Measurements from ENCODE around the gene SFSWAP. TPM values are rescaled to one million over a fixed set of nuclear protein-coding genes. Genes with fewer than 3 reads are reported as not detected.

The SFSWAP gene
- total RNA-seq, 2 experiments from 2014 or later = 65.5 to 67.8 TPM

DNA sequence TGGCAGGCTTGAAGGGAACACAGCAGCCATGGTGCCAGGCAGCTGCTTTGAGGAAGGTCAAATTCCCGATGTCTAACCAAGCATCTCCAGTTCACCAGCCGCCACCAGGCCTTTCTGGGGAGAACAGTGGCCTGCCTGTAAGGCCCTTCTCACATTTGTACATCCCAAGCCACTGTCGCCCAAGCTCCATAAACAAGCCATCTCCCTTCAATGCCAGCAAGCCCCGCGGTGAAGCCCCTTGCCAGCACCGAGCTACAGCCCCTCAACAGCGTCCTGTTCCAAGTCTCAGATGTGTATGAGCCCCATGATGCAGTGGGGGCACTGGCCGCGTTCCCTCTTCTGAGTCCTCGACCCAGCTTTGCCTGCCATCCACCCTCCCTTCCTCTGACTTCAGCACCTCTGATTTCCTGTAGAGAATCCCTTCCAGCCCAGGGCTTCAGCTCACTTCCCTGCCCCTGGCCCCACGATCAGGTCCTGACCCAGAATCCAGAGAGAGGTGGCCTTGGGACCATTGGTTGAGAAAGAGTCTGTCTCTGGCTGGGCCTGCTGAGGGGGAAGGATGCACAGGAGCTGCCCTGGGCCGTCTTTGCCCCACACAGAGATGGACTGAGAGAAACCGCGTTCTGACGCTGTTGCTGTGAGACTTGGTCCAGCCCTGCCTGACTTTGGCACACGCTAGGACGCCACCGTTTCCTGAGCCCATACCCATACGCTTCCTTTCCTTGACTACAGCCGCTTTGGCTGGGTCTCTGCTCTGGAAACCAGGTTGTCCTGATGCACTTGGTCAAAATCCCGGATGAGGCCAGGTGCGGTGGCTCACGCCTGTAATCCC lies 115.4 kb downstream of the SFSWAP start:
- Mint-ChIP-seq H3K36me3 (no peaks in the 10 kb centered on the region), H3K27me3 (peaks cover 33% of the 10 kb centered on the region), H3K27ac (no peak overlapping the region), H3K4me3 (no peak overlapping the region), H3K4me1 (peaks cover 1% of the 10 kb centered on the region), H3K9me3 (no peaks in the 10 kb centered on the region)
- DNase-seq (no peak), ATAC-seq (ENCODE audit: low read depth) (no peak)
- POLR2A ChIA-PET = no interaction called here

DNA sequence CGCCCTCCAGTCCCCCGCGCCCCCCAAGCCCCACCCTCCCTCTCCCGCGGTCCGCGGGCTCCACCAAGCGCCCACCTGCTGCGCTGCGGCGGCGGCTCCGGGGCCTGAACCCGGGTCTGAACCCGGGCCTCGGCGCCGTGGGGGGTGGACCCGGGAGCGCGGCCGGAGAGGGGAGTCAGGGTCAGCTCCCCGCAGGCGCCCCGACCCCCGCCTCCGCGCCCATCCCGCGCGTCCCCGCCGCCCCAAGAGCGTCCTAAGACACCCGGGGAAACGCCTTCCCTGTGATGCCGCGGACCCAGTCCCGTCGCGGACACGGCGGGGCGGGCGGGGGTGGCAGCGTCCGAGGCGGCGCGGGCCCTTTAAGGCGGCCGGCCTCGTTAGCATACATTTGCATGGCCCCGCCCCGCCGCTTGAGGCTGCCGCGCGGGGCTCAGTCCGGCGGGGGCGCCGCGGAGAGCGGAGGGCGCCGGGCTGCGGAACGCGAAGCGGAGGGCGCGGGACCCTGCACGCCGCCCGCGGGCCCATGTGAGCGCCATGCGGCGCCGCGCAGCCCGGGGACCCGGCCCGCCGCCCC lies 117.2 kb downstream of the SFSWAP start, which contains the start of gene MMP17:
TSS of gene MMP17 (plus strand) at position 433 of the 574 bp plus-strand sequence. CDS start at position 535, 102 bp downstream.
- Mint-ChIP-seq H3K27me3 (peaks cover 43% of the 10 kb centered on the region), H3K4me1 (peaks cover 1% of the 10 kb centered on the region), H3K27ac (no peak within 1 kb of the TSS), H3K4me3 (peak within 1 kb of the TSS; percentile 65), H3K36me3 (no peaks in the 10 kb centered on the region), H3K9me3 (no peaks in the 10 kb centered on the region)
- ATAC-seq (ENCODE audit: low read depth) = peak; percentile 55
- POLR2A ChIA-PET = no interaction called here
- DNase-seq = peak; percentile 62

- peaks cover 1% of the 10 kb centered on the region for H3K4me1 Mint-ChIP-seq
- no peak for DNase-seq
- POLR2A ChIA-PET = no interaction called here
- no peaks in the 10 kb centered on the region for H3K9me3 Mint-ChIP-seq
- H3K27me3 Mint-ChIP-seq = peaks cover 46% of the 10 kb centered on the region
- H3K4me3 Mint-ChIP-seq = peak overlapping the region; percentile 65
- no peaks in the 10 kb centered on the region for H3K36me3 Mint-ChIP-seq
- ATAC-seq (ENCODE audit: low read depth) = no peak
- no peak overlapping the region for H3K27ac Mint-ChIP-seq
Measured at GRCh38 chr12:131828671-131829355, 117.9 kb downstream of the SFSWAP start.

- POLR2A ChIA-PET = no interaction called here
- DNase-seq (no peak), ATAC-seq (ENCODE audit: low read depth) (no peak)
- Mint-ChIP-seq H3K4me3 (peak overlapping the region; percentile 65), H3K4me1 (peaks cover 1% of the 10 kb centered on the region), H3K27ac (no peak overlapping the region), H3K27me3 (peaks cover 46% of the 10 kb centered on the region), H3K9me3 (no peaks in the 10 kb centered on the region), H3K36me3 (no peaks in the 10 kb centered on the region)
Measured at GRCh38 chr12:131829356-131829747, 118.5 kb downstream of the SFSWAP start.

GRCh38 chr12:131829791-131830334 lies 119.0 kb downstream of the SFSWAP start:
- POLR2A ChIA-PET = no interaction called here
- no peak for ATAC-seq (ENCODE audit: low read depth)
- peaks cover 46% of the 10 kb centered on the region for H3K27me3 Mint-ChIP-seq

GRCh38 chr12:131830335-131830913 lies 119.5 kb downstream of the SFSWAP start:
- peak overlapping the region; percentile 61 for H3K4me3 Mint-ChIP-seq
- H3K36me3 Mint-ChIP-seq = no peaks in the 10 kb centered on the region
- ATAC-seq (ENCODE audit: low read depth) (peak; percentile 50), DNase-seq (peak; percentile 72)
- H3K27ac Mint-ChIP-seq = no peak overlapping the region
- H3K27me3 Mint-ChIP-seq = peaks cover 46% of the 10 kb centered on the region
- no peaks in the 10 kb centered on the region for H3K9me3 Mint-ChIP-seq
- peaks cover 1% of the 10 kb centered on the region for H3K4me1 Mint-ChIP-seq
- POLR2A ChIA-PET = no interaction called here

More at GRCh38 chr12:131829791-131830334, 119.0 kb downstream of the SFSWAP start:
- no peak overlapping the region for H3K27ac Mint-ChIP-seq
- H3K9me3 Mint-ChIP-seq = no peaks in the 10 kb centered on the region
- H3K4me1 Mint-ChIP-seq = peaks cover 1% of the 10 kb centered on the region
- no peak overlapping the region for H3K4me3 Mint-ChIP-seq
- no peaks in the 10 kb centered on the region for H3K36me3 Mint-ChIP-seq
- DNase-seq = no peak

- H3K4me3 Mint-ChIP-seq = peak overlapping the region; percentile 61
- POLR2A ChIA-PET = no interaction called here
Measured at GRCh38 chr12:131830914-131831571, 120.2 kb downstream of the SFSWAP start.

DNA sequence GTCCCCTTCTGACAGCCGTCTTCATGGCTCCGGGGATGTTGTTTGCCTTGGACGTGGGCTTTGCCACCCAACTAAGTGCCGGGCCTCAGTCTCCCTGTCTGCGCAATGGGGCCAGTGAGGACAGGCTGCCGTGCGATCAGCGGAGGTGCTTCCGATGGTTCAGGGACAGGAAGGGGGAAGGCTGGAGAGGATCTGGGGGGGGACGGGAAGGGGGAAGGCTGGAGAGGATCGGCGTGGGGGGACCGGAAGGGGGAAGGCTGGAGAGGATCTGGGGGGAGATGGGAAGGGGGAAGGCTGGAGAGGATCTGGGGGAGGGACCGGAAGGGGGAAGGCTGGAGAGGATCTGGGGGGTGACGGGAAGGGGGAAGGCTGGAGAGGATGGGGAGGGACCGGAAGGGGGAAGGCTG lies 120.7 kb downstream of the SFSWAP start:
- Mint-ChIP-seq H3K36me3 (no peaks in the 10 kb centered on the region), H3K9me3 (no peaks in the 10 kb centered on the region), H3K4me3 (no peak overlapping the region), H3K4me1 (peaks cover 1% of the 10 kb centered on the region), H3K27me3 (peaks cover 37% of the 10 kb centered on the region), H3K27ac (no peak overlapping the region)
- no peak for ATAC-seq (ENCODE audit: low read depth)
- DNase-seq = no peak
- POLR2A ChIA-PET = no interaction called here

More at GRCh38 chr12:131830914-131831571, 120.2 kb downstream of the SFSWAP start:
- Mint-ChIP-seq H3K27me3 (peaks cover 41% of the 10 kb centered on the region), H3K36me3 (no peaks in the 10 kb centered on the region), H3K27ac (no peak overlapping the region), H3K9me3 (no peaks in the 10 kb centered on the region), H3K4me1 (peaks cover 1% of the 10 kb centered on the region)
- no peak for DNase-seq
- peak; percentile 20 for ATAC-seq (ENCODE audit: low read depth)

GRCh38 chr12:131832321-131833231 lies 121.7 kb downstream of the SFSWAP start:
- no peaks in the 10 kb centered on the region for H3K9me3 Mint-ChIP-seq
- no peak overlapping the region for H3K4me3 Mint-ChIP-seq
- POLR2A ChIA-PET = no interaction called here
- H3K4me1 Mint-ChIP-seq = peaks cover 1% of the 10 kb centered on the region
- no peaks in the 10 kb centered on the region for H3K36me3 Mint-ChIP-seq
- H3K27me3 Mint-ChIP-seq = peaks cover 29% of the 10 kb centered on the region
- ATAC-seq (ENCODE audit: low read depth) (no peak), DNase-seq (no peak)
- H3K27ac Mint-ChIP-seq = no peak overlapping the region

DNA sequence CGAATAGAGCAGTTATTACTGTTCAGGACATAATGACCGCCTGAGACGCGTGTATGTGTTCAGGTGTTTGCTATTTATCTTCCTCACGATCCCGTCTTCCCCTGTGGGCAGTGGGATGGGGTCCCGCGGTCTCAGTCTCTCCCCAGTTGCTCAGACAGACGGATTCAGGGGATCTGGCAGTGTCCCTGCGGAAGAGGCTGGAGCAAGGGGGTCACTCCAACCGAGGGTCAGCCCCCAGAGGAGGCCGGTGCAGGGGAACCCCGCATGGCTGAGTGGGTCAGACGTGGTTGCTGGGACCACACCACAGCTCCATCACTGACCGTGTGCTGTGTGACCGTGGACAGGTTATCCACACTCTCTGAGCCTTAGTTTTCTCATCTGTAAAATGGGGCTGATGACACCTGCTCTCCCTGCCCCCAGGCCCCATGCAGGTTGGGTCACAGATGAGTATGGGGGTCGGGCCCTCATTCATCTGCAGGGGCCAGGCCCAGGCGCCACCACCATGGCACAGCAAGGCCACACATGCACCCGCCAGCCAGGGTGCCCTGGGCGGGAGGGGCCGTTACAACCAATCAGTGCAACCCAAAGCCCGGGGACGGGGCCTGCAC lies 122.5 kb downstream of the SFSWAP start:
- peaks cover 1% of the 10 kb centered on the region for H3K4me1 Mint-ChIP-seq
- peaks cover 27% of the 10 kb centered on the region for H3K27me3 Mint-ChIP-seq
- no peak overlapping the region for H3K27ac Mint-ChIP-seq
- no peak overlapping the region for H3K4me3 Mint-ChIP-seq
- POLR2A ChIA-PET = no interaction called here
- H3K36me3 Mint-ChIP-seq = no peaks in the 10 kb centered on the region
- ATAC-seq (ENCODE audit: low read depth) = no peak
- H3K9me3 Mint-ChIP-seq = no peaks in the 10 kb centered on the region
- no peak for DNase-seq

DNA sequence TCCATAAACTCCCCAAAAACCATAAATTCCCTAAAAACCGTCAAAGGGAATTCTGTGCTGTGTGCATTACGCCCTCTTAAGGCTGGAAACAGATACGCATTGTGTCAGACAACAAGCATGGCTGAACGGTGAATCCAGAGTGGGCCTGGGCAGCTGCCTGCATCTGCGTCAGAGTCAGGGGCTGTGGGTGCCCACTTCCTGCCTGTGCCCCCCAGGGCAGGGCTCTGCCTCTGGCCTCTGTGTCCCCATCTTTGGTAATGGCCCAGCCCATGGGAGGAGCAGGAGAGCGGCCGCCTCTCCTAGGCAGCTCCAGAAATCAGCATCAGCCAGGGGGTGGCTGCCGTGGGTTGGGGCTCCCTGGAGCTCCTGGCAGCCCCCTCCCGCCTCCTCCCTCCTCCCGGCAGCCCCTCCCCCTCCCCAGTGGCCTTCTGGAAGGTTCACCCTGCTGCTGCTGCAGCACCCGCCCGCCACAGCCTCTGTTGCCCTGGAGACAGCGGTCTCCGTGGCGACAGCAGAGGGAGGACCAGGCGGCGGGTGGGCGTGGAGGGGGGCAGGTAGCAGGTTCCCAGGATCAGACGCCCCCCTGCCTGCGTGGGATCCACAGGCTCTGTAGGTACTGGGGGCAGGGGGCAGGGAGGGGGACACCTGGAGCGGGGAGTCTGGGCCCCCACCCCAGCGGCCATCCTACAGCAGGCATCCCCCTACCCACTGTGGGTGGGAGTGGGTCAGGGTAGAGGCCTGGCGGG lies 123.2 kb downstream of the SFSWAP start:
- ATAC-seq (ENCODE audit: low read depth) = no peak
- Mint-ChIP-seq H3K27me3 (peaks cover 26% of the 10 kb centered on the region), H3K9me3 (no peaks in the 10 kb centered on the region), H3K4me3 (no peak overlapping the region), H3K36me3 (no peaks in the 10 kb centered on the region), H3K4me1 (peaks cover 1% of the 10 kb centered on the region), H3K27ac (no peak overlapping the region)
- DNase-seq = no peak
- POLR2A ChIA-PET = no interaction called here

Measured in activated naive CD8-positive, alpha-beta T cell treated with anti-CD3 and anti-CD28 coated beads, Interleukin-2, amount 10 ng/mL, durations not matched to agents 7 days and 5 days (primary cell).